Measurements from ENCODE around the gene CRTC2. TPM values are rescaled to one million over a fixed set of nuclear protein-coding genes. Genes with fewer than 3 reads are reported as not detected.
A peak's percentile ranks its signal among the peaks of the same experiment; 100 is the strongest.

The CRTC2 gene
- total and polyA plus RNA-seq, 9 of the 15 experiments (the other 6 are each of a cell fraction or from before 2014, with no cell fraction given) = 2.7 to 26.4 (median 10.2) TPM

GRCh38 chr1:153945795-153946621 lies 12.4 kb downstream of the CRTC2 start (continued):
- TF ChIP-seq MAX (CRISPR knock-in tag; IDR thresholded peaks at IDR 0.05) = peak; percentile 57
- 0 out of 2 replicates have a peak, but pooled peaks have one; percentile 32 for TF ChIP-seq ZBTB33 (CRISPR knock-in tag; IDR thresholded peaks at IDR 0.05)
- TF ChIP-seq SIN3B (IDR thresholded peaks at IDR 0.05; ENCODE audit: low read depth) = peak; percentile 52
- TF ChIP-seq ATF7 (IDR thresholded peaks at IDR 0.05) = 0 out of 2 replicates have a peak, but pooled peaks have one; percentile 9
- peak; percentile 36 for TF ChIP-seq EGR1 (conservative IDR thresholded peaks at IDR 0.05)
- no peak for TF ChIP-seq ZNF445 (CRISPR knock-in tag; IDR thresholded peaks at IDR 0.05; ENCODE audit: low read depth)
- TF ChIP-seq STAT5B (CRISPR knock-in tag; IDR thresholded peaks at IDR 0.05) = no peak
- TF ChIP-seq THAP7 (CRISPR knock-in tag; IDR thresholded peaks at IDR 0.05) = peak; percentile 51; the same call in 1 of the 2 replicates
- TF ChIP-seq SMARCE1 (IDR thresholded peaks at IDR 0.05) = no peak
- TF ChIP-seq FOXK1 (CRISPR knock-in tag; IDR thresholded peaks at IDR 0.05; ENCODE audit: borderline replicate concordance) = peak; percentile 4; the same call in 1 of the 2 replicates
- no peak for TF ChIP-seq CLOCK (CRISPR knock-in tag; IDR thresholded peaks at IDR 0.05; ENCODE audit: borderline replicate concordance)
- TF ChIP-seq MEIS2 (IDR thresholded peaks at IDR 0.05; ENCODE audit: partially characterized antibody) = no peak
- no peak for TF ChIP-seq CBX5 (IDR thresholded peaks at IDR 0.05; ENCODE audit: borderline replicate concordance, low read depth)
- TF ChIP-seq SAP30 (IDR thresholded peaks at IDR 0.05; ENCODE audit: borderline replicate concordance, insufficient read depth, low read depth, low read length, poor library complexity, severe bottlenecking) = peak; percentile 81
- peak; percentile 17; the same call in 1 of the 2 replicates for TF ChIP-seq CBFA2T2 (conservative IDR thresholded peaks at IDR 0.05)
- TF ChIP-seq ZNF511 (CRISPR knock-in tag; IDR thresholded peaks at IDR 0.05) = peak; percentile 44; the same call in 1 of the 2 replicates
- peak; percentile 27 for TF ChIP-seq TAF1 (IDR thresholded peaks at IDR 0.05; ENCODE audit: control insufficient read depth, extremely low read depth, insufficient read depth, low read length, severe bottlenecking)
- TF ChIP-seq E2F4 (CRISPR knock-in tag; IDR thresholded peaks at IDR 0.05; ENCODE audit: low read depth) = no peak
- no peak for TF ChIP-seq KDM2B (CRISPR knock-in tag; IDR thresholded peaks at IDR 0.05)
- TF ChIP-seq MED1 (CRISPR knock-in tag; IDR thresholded peaks at IDR 0.05; ENCODE audit: borderline replicate concordance) = no peak

Data from K562 (cell line).